AG04450 (cell line): ENCODE data around the gene UGT1A6. TPM values are rescaled to one million over a fixed set of nuclear protein-coding genes. Genes with fewer than 3 reads are reported as not detected.

ENCODE experiments used
- CTCF ChIA-PET: fragments of 300-600, 350-600 bp; formaldehyde crosslinking; extraction: SDS; loops from one replicate; lab custom pipeline; 2022; ENCODE audit warnings: antibody characterized with exemption, inconsistent platforms; lab: Charles Lee
- POLR2A ChIA-PET: fragments of 350-600 bp; formaldehyde crosslinking; extraction: SDS; loops from one replicate; lab custom pipeline; 2021; ENCODE audit warnings: antibody characterized with exemption, inconsistent platforms; lab: Yijun Ruan, JAX
- DNase-seq: peaks from one replicate; pipeline ENCODE4 v3.0.0-alpha.2; 2011; ENCODE audit warnings: low read depth, low spot score
- H3K27ac ChIP-seq: one replicate; pipeline ENCODE4 v1.5.1; 2012; ENCODE audit warnings: low read depth, low read length, control low read depth
- H3K27me3 ChIP-seq: one replicate; pipeline ENCODE4 v1.6.0; 2012; ENCODE audit warnings: low read length; ENCODE audit not compliant: control insufficient read depth, insufficient read depth
- H3K4me3 ChIP-seq: 2 replicates; pipeline ENCODE4 v1.5.1; 2011; ENCODE audit warnings: mild to moderate bottlenecking, low read depth, low read length, control low read depth
- H3K9me3 ChIP-seq: 2 replicates; pipeline ENCODE4 v1.5.1; 2012; ENCODE audit warnings: low read length; ENCODE audit not compliant: control insufficient read depth, insufficient read depth
- polyA plus RNA-seq: library from polyadenylated mRNA; depleted of rRNA; stranded (reverse); fragments of >200 nt; gene quantifications from 2 replicates; pipeline ENCODE4 v1.2.3, GENCODE V29; 2011
- TF ChIP-seq, protein P1 (sequence below): IDR thresholded peaks from 2 replicates; pipeline ENCODE4 v1.5.1; 2011; ENCODE audit warnings: low read depth, low read length, control low read depth, inconsistent platforms

UGT1A6 gene
- polyA plus RNA-seq, 1 experiment = not detected

DNA sequence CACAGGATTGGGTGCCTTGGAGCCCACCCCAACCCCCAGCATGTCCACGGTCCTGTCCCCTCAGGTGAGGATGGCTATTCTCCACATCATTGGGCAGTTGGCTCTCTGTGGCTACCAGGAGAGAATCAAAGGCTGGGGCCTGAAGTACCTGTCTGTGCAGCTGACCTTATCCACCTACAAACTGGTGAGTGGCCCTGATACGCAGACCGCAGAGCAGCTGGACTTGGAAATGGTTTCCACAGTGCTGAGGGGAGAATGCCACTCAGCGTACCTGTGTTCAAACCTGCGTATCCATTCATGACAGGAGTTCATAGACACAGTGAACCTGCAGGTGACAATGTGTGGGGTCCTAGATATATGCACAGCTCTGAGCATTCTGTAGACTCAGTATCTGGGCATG lies 107.0 kb downstream of the UGT1A6 start:
- ChIA-PET CTCF (no interaction called here), POLR2A (no interaction called here)
- peaks cover 7% of the 10 kb centered on the region for H3K27me3 ChIP-seq
- TF ChIP-seq, protein P1, sequence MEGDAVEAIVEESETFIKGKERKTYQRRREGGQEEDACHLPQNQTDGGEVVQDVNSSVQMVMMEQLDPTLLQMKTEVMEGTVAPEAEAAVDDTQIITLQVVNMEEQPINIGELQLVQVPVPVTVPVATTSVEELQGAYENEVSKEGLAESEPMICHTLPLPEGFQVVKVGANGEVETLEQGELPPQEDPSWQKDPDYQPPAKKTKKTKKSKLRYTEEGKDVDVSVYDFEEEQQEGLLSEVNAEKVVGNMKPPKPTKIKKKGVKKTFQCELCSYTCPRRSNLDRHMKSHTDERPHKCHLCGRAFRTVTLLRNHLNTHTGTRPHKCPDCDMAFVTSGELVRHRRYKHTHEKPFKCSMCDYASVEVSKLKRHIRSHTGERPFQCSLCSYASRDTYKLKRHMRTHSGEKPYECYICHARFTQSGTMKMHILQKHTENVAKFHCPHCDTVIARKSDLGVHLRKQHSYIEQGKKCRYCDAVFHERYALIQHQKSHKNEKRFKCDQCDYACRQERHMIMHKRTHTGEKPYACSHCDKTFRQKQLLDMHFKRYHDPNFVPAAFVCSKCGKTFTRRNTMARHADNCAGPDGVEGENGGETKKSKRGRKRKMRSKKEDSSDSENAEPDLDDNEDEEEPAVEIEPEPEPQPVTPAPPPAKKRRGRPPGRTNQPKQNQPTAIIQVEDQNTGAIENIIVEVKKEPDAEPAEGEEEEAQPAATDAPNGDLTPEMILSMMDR = no peak
- H3K4me3 ChIP-seq = no peak overlapping the region
- no peak for DNase-seq
- no peak overlapping the region for H3K27ac ChIP-seq
- H3K9me3 ChIP-seq = no peaks in the 10 kb centered on the region; the same call in 1 of the 2 replicates

DNA sequence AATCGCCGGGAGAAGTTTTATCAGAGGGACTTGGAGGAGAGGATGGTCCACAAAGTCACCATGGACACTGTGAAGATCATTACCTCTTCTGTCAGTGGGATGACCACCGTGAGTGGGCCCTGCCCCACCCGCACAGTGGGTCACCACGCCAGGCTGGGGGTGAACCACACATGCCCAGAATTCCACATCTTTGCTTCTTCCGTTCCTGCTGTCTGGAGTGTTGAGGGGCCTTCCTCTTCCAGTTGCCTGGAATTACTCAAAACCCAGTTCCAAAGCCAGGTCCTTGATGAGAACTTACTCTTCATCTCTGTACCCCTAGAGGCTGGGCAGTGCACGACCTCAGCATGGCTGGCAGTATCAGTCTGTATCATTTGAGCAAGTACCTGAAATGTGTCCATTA lies 107.5 kb downstream of the UGT1A6 start:
- Histone ChIP-seq H3K4me3 (no peak overlapping the region), H3K27ac (no peak overlapping the region), H3K27me3 (peaks cover 7% of the 10 kb centered on the region), H3K9me3 (no peaks in the 10 kb centered on the region; the same call in 1 of the 2 replicates)
- no peak for DNase-seq
- CTCF ChIA-PET = no interaction called here
- POLR2A ChIA-PET = no interaction called here
- TF ChIP-seq, protein P1 = no peak

DNA sequence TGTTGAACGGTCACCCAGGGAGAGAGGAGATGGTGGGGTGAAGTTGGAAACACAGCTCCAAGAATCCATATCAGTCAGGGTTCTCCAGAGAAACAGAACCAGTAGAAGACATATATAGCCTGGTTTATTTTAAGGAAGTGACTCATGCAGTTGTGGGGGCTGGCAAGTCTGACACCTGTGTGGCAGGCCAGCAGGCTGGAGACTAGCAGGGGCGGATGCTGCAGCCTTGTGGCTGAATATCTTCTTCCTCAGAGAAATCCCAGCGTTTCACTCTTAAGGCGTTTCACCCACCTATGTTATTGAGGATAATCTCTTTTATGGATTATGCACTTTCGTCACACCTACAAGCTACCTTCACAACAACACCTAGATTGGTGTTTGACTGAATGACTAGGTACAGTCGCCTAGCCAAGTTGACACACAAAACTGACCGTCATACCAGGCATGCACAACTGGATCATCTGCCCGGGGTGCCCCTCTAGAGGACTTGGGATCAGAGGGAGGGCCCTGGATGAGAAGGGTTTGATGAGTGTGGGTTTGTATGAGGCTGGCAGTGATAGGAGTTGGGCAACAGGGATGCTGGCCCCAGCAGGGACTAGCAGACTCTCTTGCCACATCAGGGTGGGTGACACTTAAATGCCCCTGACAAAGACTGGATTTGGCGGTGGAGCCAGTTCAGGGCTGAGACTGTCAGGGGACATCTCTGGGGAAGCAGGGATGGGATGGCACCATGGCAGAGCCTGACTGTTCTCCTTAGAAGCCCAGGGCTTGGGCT lies 108.9 kb downstream of the UGT1A6 start:
- H3K4me3 ChIP-seq = no peak overlapping the region
- H3K9me3 ChIP-seq = no peaks in the 10 kb centered on the region
- CTCF ChIA-PET = no interaction called here
- TF ChIP-seq, protein P1 = no peak
- no peak overlapping the region for H3K27ac ChIP-seq
- peaks cover 7% of the 10 kb centered on the region for H3K27me3 ChIP-seq
- DNase-seq = no peak
- POLR2A ChIA-PET = no interaction called here

DNA sequence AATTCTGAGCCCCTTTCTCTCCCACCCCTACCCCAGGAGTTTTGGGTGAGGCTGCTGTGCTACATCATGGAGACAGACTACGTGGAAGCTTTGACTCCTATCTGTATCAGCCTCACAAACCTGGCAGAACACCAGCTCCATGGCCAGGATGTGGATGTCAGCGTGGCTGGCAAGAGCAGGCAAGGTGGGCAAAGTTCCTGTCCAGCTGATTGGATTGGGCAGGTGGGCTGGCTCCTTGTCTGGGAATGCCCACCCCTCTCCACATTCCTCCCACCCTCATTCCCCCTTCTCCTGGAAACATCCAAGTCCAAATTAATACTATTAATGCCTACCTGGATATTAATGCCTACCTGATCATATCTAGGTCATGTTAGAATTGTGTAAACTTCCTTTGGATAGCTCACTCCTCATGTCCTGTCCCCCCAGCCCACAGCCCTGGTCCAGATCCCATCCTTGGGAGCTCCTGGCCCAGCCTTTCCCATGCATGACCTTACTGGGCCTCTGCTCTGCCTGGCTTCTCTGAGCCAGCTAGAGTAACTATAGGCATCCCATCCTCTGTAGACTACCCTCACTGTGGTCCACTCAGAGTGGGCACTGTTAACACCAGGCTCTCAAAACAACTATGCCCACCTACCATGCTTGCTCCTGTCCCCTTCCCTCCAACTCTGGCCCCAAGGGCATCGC lies 109.6 kb downstream of the UGT1A6 start:
- TF ChIP-seq, protein P1 = no peak
- Histone ChIP-seq H3K27me3 (peaks cover 7% of the 10 kb centered on the region), H3K4me3 (no peak overlapping the region), H3K27ac (no peak overlapping the region), H3K9me3 (peaks cover 1% of the 10 kb centered on the region; the same call in 1 of the 2 replicates)
- POLR2A ChIA-PET = no interaction called here
- CTCF ChIA-PET = no interaction called here
- DNase-seq = no peak

DNA sequence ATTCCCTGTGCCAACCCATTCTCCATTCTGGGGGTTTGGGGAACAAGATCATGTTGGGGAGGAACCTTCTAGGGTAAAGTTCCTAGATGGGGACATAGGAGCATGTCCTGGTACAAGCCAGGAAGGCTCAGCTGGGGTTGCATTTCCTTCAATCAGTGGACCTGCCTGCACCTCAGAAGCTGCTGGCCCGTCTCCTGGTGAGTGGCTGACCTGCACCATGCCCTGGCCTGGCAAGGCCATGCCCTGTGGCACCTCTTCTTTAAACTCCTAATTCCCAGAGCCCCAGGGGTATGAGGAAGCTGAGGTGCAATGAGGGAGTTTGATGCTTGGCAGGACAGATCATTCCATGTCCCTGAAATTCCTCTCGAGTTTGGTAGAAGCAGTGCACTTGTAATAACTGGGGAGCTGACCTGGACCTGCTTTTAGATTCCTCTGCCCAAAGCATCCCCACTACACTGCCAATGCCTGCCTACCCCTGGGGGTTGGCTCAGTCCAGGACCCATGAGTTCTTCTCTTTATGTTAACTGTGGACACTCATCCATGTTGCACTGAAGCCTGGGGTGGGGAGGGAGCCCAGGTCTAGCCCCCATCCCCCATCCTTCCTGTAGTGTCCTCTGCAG lies 110.7 kb downstream of the UGT1A6 start:
- no peak overlapping the region for H3K4me3 ChIP-seq
- DNase-seq = no peak
- peaks cover 6% of the 10 kb centered on the region for H3K27me3 ChIP-seq
- TF ChIP-seq, protein P1 = no peak
- POLR2A ChIA-PET = no interaction called here
- H3K9me3 ChIP-seq = peaks cover 5% of the 10 kb centered on the region; the same call in 1 of the 2 replicates
- CTCF ChIA-PET = no interaction called here
- H3K27ac ChIP-seq = no peak overlapping the region
